ENCODE data around the gene WDR82. TPM values are rescaled to one million over a fixed set of nuclear protein-coding genes. Genes with fewer than 3 reads are reported as not detected.

The WDR82 gene
- total and polyA plus RNA-seq, 2 experiments from 2014 or later, result 25.2 to 71.8 TPM

- no peaks in the 10 kb centered on the region for H3K9me2 ChIP-seq (ENCODE audit: insufficient read depth)
- no peaks in the 10 kb centered on the region for H3K36me3 ChIP-seq (ENCODE audit: insufficient read depth)
- H3F3A ChIP-seq (replicated peaks; ENCODE audit: low read depth), result 0 out of 2 replicates have a peak, but pooled peaks cover 4% of the 10 kb centered on the region
- ATAC-seq, result no peak
- TF ChIP-seq EZH2phosphoT487 (IDR thresholded peaks at IDR 0.05; ENCODE audit: unreplicated experiment) (no peak), CTCF (conservative IDR thresholded peaks at IDR 0.05; ENCODE audit: low read depth in 2 of 2) (no peak), POLR2AphosphoS5 (IDR thresholded peaks at IDR 0.05; ENCODE audit: low read depth) (no peak), STAT1 (IDR thresholded peaks at IDR 0.05; ENCODE audit: unreplicated experiment) (no peak), ZNF331 (CRISPR knock-in tag; IDR thresholded peaks at IDR 0.05; ENCODE audit: low read depth) (no peak), NANOG (IDR thresholded peaks at IDR 0.05; ENCODE audit: borderline replicate concordance) (no peak)
- H3K27me3 ChIP-seq (ENCODE audit: insufficient read depth), result no peaks in the 10 kb centered on the region
- no peak overlapping the region for H3K27ac ChIP-seq (ENCODE audit: low read depth)
- H3K27me3 Mint-ChIP-seq (ENCODE audit: insufficient read depth, low read depth, poor library complexity), result peaks cover 34% of the 10 kb centered on the region
- no peak overlapping the region for H3K27ac Mint-ChIP-seq
- H3K4me1 Mint-ChIP-seq, result peaks cover 31% of the 10 kb centered on the region
- H3K36me3 Mint-ChIP-seq (ENCODE audit: low read depth), result no peaks in the 10 kb centered on the region
- H4K20me1 ChIP-seq (replicated peaks; ENCODE audit: insufficient read depth), result no peaks in the 10 kb centered on the region
- H3K9me3 Mint-ChIP-seq, result no peaks in the 10 kb centered on the region
- H3K4me1 ChIP-seq (ENCODE audit: insufficient read depth), result peaks cover 23% of the 10 kb centered on the region
- H3K79me2 ChIP-seq (replicated peaks; ENCODE audit: insufficient read depth), result no peaks in the 10 kb centered on the region
- H2AFZ ChIP-seq, result no peak overlapping the region
- no peak for DNase-seq (ENCODE audit: low spot score)
- no peak overlapping the region for H3K4me2 ChIP-seq
- no peak overlapping the region for H3K4me3 ChIP-seq
- H3K4me3 Mint-ChIP-seq, result no peak overlapping the region
Observed at GRCh38 chr3:52302426-52303145, 24.1 kb upstream of the WDR82 start.

GRCh38 chr3:52299879-52300611 is 21.6 kb upstream of the WDR82 start:
- H3K36me3 Mint-ChIP-seq (ENCODE audit: low read depth), result no peaks in the 10 kb centered on the region
- no peak overlapping the region for H3K27ac ChIP-seq (ENCODE audit: low read depth)
- no peaks in the 10 kb centered on the region for H3K79me2 ChIP-seq (replicated peaks; ENCODE audit: insufficient read depth)
- peak; percentile 50 for DNase-seq (ENCODE audit: low spot score)
- peaks cover 31% of the 10 kb centered on the region for H3K27me3 Mint-ChIP-seq (ENCODE audit: insufficient read depth, low read depth, poor library complexity)
- H3K9me2 ChIP-seq (ENCODE audit: insufficient read depth), result no peaks in the 10 kb centered on the region
- no peaks in the 10 kb centered on the region; the same call in 1 of the 2 replicates for H4K20me1 ChIP-seq (replicated peaks; ENCODE audit: insufficient read depth)
- H2AFZ ChIP-seq, result peak overlapping the region; percentile 87
- no peak overlapping the region for H3K27ac Mint-ChIP-seq
- no peaks in the 10 kb centered on the region for H3K36me3 ChIP-seq (ENCODE audit: insufficient read depth)
- H3K4me2 ChIP-seq, result peak overlapping the region; percentile 80
- H3K4me3 Mint-ChIP-seq, result peak overlapping the region; percentile 68
- H3K4me3 ChIP-seq, result peak overlapping the region; percentile 53
- H3K27me3 ChIP-seq (ENCODE audit: insufficient read depth), result no peaks in the 10 kb centered on the region
- peaks cover 23% of the 10 kb centered on the region for H3K4me1 ChIP-seq (ENCODE audit: insufficient read depth)
- H3K9me3 Mint-ChIP-seq, result no peaks in the 10 kb centered on the region
- ATAC-seq, result peak; percentile 59
- 0 out of 2 replicates have a peak, but pooled peaks cover 4% of the 10 kb centered on the region for H3F3A ChIP-seq (replicated peaks; ENCODE audit: low read depth)
- no peak for TF ChIP-seq NANOG (IDR thresholded peaks at IDR 0.05; ENCODE audit: borderline replicate concordance)
- peak in 1 of 2 experiments; percentile 16; a peak in 1 of 4 replicates for TF ChIP-seq CTCF (conservative IDR thresholded peaks at IDR 0.05; ENCODE audit: low read depth in 2 of 2)
- peaks cover 34% of the 10 kb centered on the region for H3K4me1 Mint-ChIP-seq

Measured in GM23338 (cell line).